Upper lobe of left lung (tissue), 4 donors: Measurements from ENCODE around the gene MKI67.

Experiments
- EP300 ChIP-seq, 4 donors: sonication (generic); formaldehyde crosslinking; IDR thresholded peaks; one replicate each; pipeline ENCODE4 v1.5.1; 2017; ENCODE audit warnings: antibody characterized with exemption in 4 of 4, control low read depth in 2 of 4
- POLR2A ChIP-seq, 4 donors: fragments of 450-650 bp; IDR thresholded peaks; one replicate each; pipeline ENCODE4 v1.5.1; 2016 to 2017; ENCODE audit warnings: antibody characterized with exemption in 4 of 4, mild to moderate bottlenecking in 2 of 4
- POLR2AphosphoS5 ChIP-seq, 2 donors: sonication (generic); formaldehyde crosslinking; IDR thresholded peaks; one replicate each; pipeline ENCODE4 v1.5.1; 2017; ENCODE audit warnings: antibody characterized with exemption in 2 of 2
- TF ChIP-seq, protein P1 (sequence below), 6 experiments: fragments of 450-650 bp in 4 of 6; fragments of 200-600 bp in 2 of 6; sonication (generic) in 2 of 6; IDR thresholded peaks; one replicate each; pipeline ENCODE4 v1.5.1; 2016 to 2019; ENCODE audit warnings: antibody characterized with exemption in 6 of 6

DNA sequence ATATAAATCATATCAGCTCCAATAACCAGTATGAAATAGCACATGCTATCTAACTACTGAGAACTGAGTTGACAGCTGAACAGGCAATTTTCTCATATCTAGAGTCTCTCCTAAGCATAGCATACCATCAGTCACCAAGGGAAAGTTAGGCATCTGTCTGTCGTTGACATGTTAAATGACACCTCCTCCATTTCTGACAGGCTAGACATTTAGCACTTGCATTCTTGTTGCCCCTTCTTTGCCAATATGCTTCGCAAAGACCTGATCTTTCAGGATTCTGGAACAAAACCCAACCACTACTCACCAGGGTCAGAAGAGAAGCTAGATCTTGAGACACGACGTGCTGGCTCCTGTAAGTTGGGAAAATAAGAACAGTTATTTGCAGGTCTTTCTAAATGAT is 10.0 kb downstream of the MKI67 start:
- TF ChIP-seq EP300 (IDR thresholded peaks at IDR 0.05) (no peak), POLR2A (IDR thresholded peaks at IDR 0.05) (no peak), POLR2AphosphoS5 (IDR thresholded peaks at IDR 0.05) (no peak)
- TF ChIP-seq, protein P1, sequence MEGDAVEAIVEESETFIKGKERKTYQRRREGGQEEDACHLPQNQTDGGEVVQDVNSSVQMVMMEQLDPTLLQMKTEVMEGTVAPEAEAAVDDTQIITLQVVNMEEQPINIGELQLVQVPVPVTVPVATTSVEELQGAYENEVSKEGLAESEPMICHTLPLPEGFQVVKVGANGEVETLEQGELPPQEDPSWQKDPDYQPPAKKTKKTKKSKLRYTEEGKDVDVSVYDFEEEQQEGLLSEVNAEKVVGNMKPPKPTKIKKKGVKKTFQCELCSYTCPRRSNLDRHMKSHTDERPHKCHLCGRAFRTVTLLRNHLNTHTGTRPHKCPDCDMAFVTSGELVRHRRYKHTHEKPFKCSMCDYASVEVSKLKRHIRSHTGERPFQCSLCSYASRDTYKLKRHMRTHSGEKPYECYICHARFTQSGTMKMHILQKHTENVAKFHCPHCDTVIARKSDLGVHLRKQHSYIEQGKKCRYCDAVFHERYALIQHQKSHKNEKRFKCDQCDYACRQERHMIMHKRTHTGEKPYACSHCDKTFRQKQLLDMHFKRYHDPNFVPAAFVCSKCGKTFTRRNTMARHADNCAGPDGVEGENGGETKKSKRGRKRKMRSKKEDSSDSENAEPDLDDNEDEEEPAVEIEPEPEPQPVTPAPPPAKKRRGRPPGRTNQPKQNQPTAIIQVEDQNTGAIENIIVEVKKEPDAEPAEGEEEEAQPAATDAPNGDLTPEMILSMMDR (IDR thresholded peaks at IDR 0.05) = no peak
